ENCODE measurements around the gene IL17RE. TPM values are rescaled to one million over a fixed set of nuclear protein-coding genes. Genes with fewer than 3 reads are reported as not detected.

IL17RE gene
- total RNA-seq, 4 donors from 2014 or later: 0.26 to 10.7 (median 5.0) TPM

GRCh38 chr3:9918261-9919038 is 15.8 kb downstream of the IL17RE start:
- H3K27ac ChIP-seq: peak overlapping the region in 1 of 2 donors; percentile 93
- TF ChIP-seq CTCF (IDR thresholded peaks at IDR 0.05) (no peak), POLR2A (IDR thresholded peaks at IDR 0.05) (no peak)
- no peak overlapping the region for H3K4me3 ChIP-seq
- no peaks in the 10 kb centered on the region for H3K27me3 ChIP-seq
- H3K9me3 ChIP-seq: no peaks in the 10 kb centered on the region
- intact Hi-C loops (cut with DNase I; ENCODE audit: low total_unique reads): loop anchor here (10.0 kb wide), 1 partner anchor 54 kb away; no protein-coding TSS in a partner anchor
- peaks cover 4 to 14% of the 10 kb centered on the region in 2 donors for H3K4me1 ChIP-seq
- H3K36me3 ChIP-seq: no peaks in the 10 kb centered on the region
- no peak for DNase-seq

GRCh38 chr3:9928158-9928557 is 25.5 kb downstream of the IL17RE start:
- intact Hi-C loops (cut with DNase I; ENCODE audit: low total_unique reads): no loop called here
- Histone ChIP-seq H3K27me3 (no peaks in the 10 kb centered on the region), H3K27ac (no peak overlapping the region), H3K36me3 (no peaks in the 10 kb centered on the region), H3K4me1 (no peaks in the 10 kb centered on the region), H3K4me3 (no peak overlapping the region), H3K9me3 (no peaks in the 10 kb centered on the region)
- no peak for DNase-seq
- TF ChIP-seq CTCF (IDR thresholded peaks at IDR 0.05) (no peak), POLR2A (IDR thresholded peaks at IDR 0.05) (no peak)

GRCh38 chr3:9930804-9931418 is 28.3 kb downstream of the IL17RE start:
- intact Hi-C loops (cut with DNase I; ENCODE audit: low total_unique reads): no loop called here
- H3K4me3 ChIP-seq: no peak overlapping the region
- no peaks in the 10 kb centered on the region for H3K27me3 ChIP-seq
- H3K4me1 ChIP-seq: peaks cover 5 to 7% of the 10 kb centered on the region in 2 donors
- no peaks in the 10 kb centered on the region for H3K9me3 ChIP-seq
- H3K27ac ChIP-seq: no peak overlapping the region
- no peaks in the 10 kb centered on the region for H3K36me3 ChIP-seq
- no peak for TF ChIP-seq CTCF (IDR thresholded peaks at IDR 0.05)
- no peak for TF ChIP-seq POLR2A (IDR thresholded peaks at IDR 0.05)
- DNase-seq: no peak

GRCh38 chr3:9932535-9932842 is 29.8 kb downstream of the IL17RE start:
- intact Hi-C loops (cut with DNase I; ENCODE audit: low total_unique reads): no loop called here
- TF ChIP-seq CTCF (IDR thresholded peaks at IDR 0.05): no peak
- peak; percentile 27 to 49 for TF ChIP-seq POLR2A (IDR thresholded peaks at IDR 0.05)
- Histone ChIP-seq H3K27ac (peak overlapping the region; percentile 92 to 94), H3K9me3 (no peaks in the 10 kb centered on the region), H3K27me3 (no peaks in the 10 kb centered on the region), H3K4me3 (peak overlapping the region; percentile 59 to 75), H3K4me1 (peaks cover 5 to 9% of the 10 kb centered on the region in 2 donors), H3K36me3 (no peaks in the 10 kb centered on the region)
- no peak for DNase-seq

GRCh38 chr3:9932843-9933560 is 30.4 kb downstream of the IL17RE start:
- intact Hi-C loops (cut with DNase I; ENCODE audit: low total_unique reads): no loop called here
- peak overlapping the region; percentile 92 to 94 for H3K27ac ChIP-seq
- H3K4me1 ChIP-seq: peaks cover 5 to 9% of the 10 kb centered on the region in 2 donors
- no peaks in the 10 kb centered on the region for H3K9me3 ChIP-seq
- TF ChIP-seq CTCF (IDR thresholded peaks at IDR 0.05): peak; percentile 68 to 91 (median 82)
- no peak for TF ChIP-seq POLR2A (IDR thresholded peaks at IDR 0.05)
- peak; percentile 75 to 89 for DNase-seq
- H3K4me3 ChIP-seq: peak overlapping the region; percentile 59 to 75
- H3K36me3 ChIP-seq: no peaks in the 10 kb centered on the region
- H3K27me3 ChIP-seq: no peaks in the 10 kb centered on the region

Measured in uterus (tissue), 4 donors.